ENCODE data around the gene KIF23.

KIF23 gene

GRCh38 chr15:69394556-69395282, 19.4 kb upstream of the KIF23 start:
- peak; percentile 67 to 83 for DNase-seq (ENCODE audit: low read depth in 2 of 2)

- DNase-seq (ENCODE audit: low read depth in 2 of 2): no peak
These were observed 18.7 kb upstream of the KIF23 start for GRCh38 chr15:69395460-69395859.

GRCh38 chr15:69395991-69396390, 18.2 kb upstream of the KIF23 start:
- DNase-seq (ENCODE audit: low read depth in 2 of 2): no peak

- no peak for DNase-seq (ENCODE audit: low read depth in 2 of 2)
These were observed 15.7 kb upstream of the KIF23 start for GRCh38 chr15:69398491-69398891.

- DNase-seq (ENCODE audit: low read depth in 2 of 2): no peak
These were observed 13.3 kb upstream of the KIF23 start for GRCh38 chr15:69400850-69401249.

- DNase-seq (ENCODE audit: low read depth in 2 of 2): no peak
These were observed 11.3 kb upstream of the KIF23 start for GRCh38 chr15:69402816-69403215.

GRCh38 chr15:69403594-69403993, 10.6 kb upstream of the KIF23 start:
- DNase-seq (ENCODE audit: low read depth in 2 of 2): no peak

- DNase-seq (ENCODE audit: low read depth in 2 of 2): no peak
These were observed 9.0 kb upstream of the KIF23 start for GRCh38 chr15:69405110-69405509.

GRCh38 chr15:69407719-69408400, 6.3 kb upstream of the KIF23 start:
- DNase-seq (ENCODE audit: low read depth in 2 of 2): no peak

- no peak for DNase-seq (ENCODE audit: low read depth in 2 of 2)
These were observed 5.3 kb upstream of the KIF23 start for GRCh38 chr15:69408841-69409240.

- no peak for DNase-seq (ENCODE audit: low read depth in 2 of 2)
These were observed 3.8 kb upstream of the KIF23 start for GRCh38 chr15:69410248-69410874.

- DNase-seq (ENCODE audit: low read depth in 2 of 2): no peak
These were observed 1.9 kb upstream of the KIF23 start for GRCh38 chr15:69412274-69412673.

GRCh38 chr15:69412701-69413100, 1.4 kb upstream of the KIF23 start:
- no peak for DNase-seq (ENCODE audit: low read depth in 2 of 2)

- DNase-seq (ENCODE audit: low read depth in 2 of 2): no peak
These were observed 585 bp downstream of the KIF23 start for GRCh38 chr15:69414701-69415167.

- DNase-seq (ENCODE audit: low read depth in 2 of 2): no peak
These were observed 1.2 kb downstream of the KIF23 start for GRCh38 chr15:69415381-69415780.

GRCh38 chr15:69417581-69417980, 3.4 kb downstream of the KIF23 start:
- DNase-seq (ENCODE audit: low read depth in 2 of 2): no peak

- no peak for DNase-seq (ENCODE audit: low read depth in 2 of 2)
These were observed 7.3 kb downstream of the KIF23 start for GRCh38 chr15:69421498-69421897.

GRCh38 chr15:69422336-69422895, 8.3 kb downstream of the KIF23 start:
- no peak for DNase-seq (ENCODE audit: low read depth in 2 of 2)

- DNase-seq (ENCODE audit: low read depth in 2 of 2): no peak
These were observed 9.9 kb downstream of the KIF23 start for GRCh38 chr15:69424001-69424400.

GRCh38 chr15:69424748-69425413, 10.7 kb downstream of the KIF23 start:
- DNase-seq (ENCODE audit: low read depth in 2 of 2): no peak

GRCh38 chr15:69433831-69434230, 19.7 kb downstream of the KIF23 start:
- no peak for DNase-seq (ENCODE audit: low read depth in 2 of 2)

- no peak for DNase-seq (ENCODE audit: low read depth in 2 of 2)
These were observed 20.1 kb downstream of the KIF23 start for GRCh38 chr15:69434238-69434637.
